Keratinocyte (primary cell): ENCODE measurements around the gene PDE6D. TPM values are rescaled to one million over a fixed set of nuclear protein-coding genes. Genes with fewer than 3 reads are reported as not detected.

Experiments
- DNase-seq: peaks from one replicate; pipeline ENCODE4 v3.0.0-alpha.2; 2011; ENCODE audit warnings: low read depth, missing footprints, low spot score
- FAIRE-seq: peaks from 2 replicates; lab custom pipeline; 2011; peaks lifted over from hg19 to GRCh38; lab: Jason Lieb, UNC
- H2AFZ ChIP-seq: 2 replicates; pipeline ENCODE4 v1.6.0; 2012; ENCODE audit warnings: low read length, control low read depth, inconsistent platforms; ENCODE audit not compliant: control insufficient read depth
- H3K27ac ChIP-seq: 2 replicates; pipeline ENCODE4 v1.5.1; 2011; ENCODE audit warnings: low read length; ENCODE audit not compliant: control insufficient read depth, insufficient read depth
- H3K27me3 ChIP-seq: 3 replicates; pipeline ENCODE4 v1.6.0; 2011; ENCODE audit warnings: low read length; ENCODE audit not compliant: control insufficient read depth, insufficient read depth; ENCODE audit errors: extremely low read depth
- H3K36me3 ChIP-seq, 2 experiments: 2 replicates in 1 of 2; 3 replicates in 1 of 2; pipeline ENCODE4 v1.5.1; 2011; ENCODE audit warnings: low read length in 2 of 2, mild to moderate bottlenecking in 1 of 2; ENCODE audit not compliant: control insufficient read depth in 2 of 2, insufficient read depth in 2 of 2; ENCODE audit errors: extremely low read depth in 1 of 2
- H3K4me1 ChIP-seq: 3 replicates; pipeline ENCODE4 v1.5.1; 2011; ENCODE audit warnings: low read length; ENCODE audit not compliant: control insufficient read depth, insufficient read depth; ENCODE audit errors: extremely low read depth
- H3K4me2 ChIP-seq: 3 replicates; pipeline ENCODE4 v1.6.0; 2011; ENCODE audit warnings: low read depth, low read length; ENCODE audit not compliant: control insufficient read depth, insufficient read depth; ENCODE audit errors: extremely low read depth
- H3K4me3 ChIP-seq, 3 experiments: fragments of 200-600 bp in 1 of 3; sonication (generic) in 1 of 3; 2 replicates in 2 of 3; 3 replicates in 1 of 3; pipeline ENCODE4 v1.5.1; 2011 to 2016; ENCODE audit warnings: low read length in 3 of 3, mild to moderate bottlenecking in 3 of 3, control low read depth in 2 of 3, inconsistent platforms in 1 of 3, low read depth in 1 of 3, mixed read lengths in 1 of 3, mixed run types in 1 of 3, moderate library complexity in 1 of 3; ENCODE audit not compliant: control insufficient read depth in 2 of 3, insufficient read depth in 2 of 3; ENCODE audit errors: extremely low read depth in 1 of 3
- H3K79me2 ChIP-seq: 2 replicates; pipeline ENCODE4 v1.6.0; 2012; ENCODE audit warnings: low read length; ENCODE audit not compliant: control insufficient read depth, insufficient read depth
- H3K9ac ChIP-seq: 3 replicates; pipeline ENCODE4 v1.6.0; 2011; ENCODE audit warnings: low read length; ENCODE audit not compliant: control insufficient read depth, insufficient read depth; ENCODE audit errors: extremely low read depth
- H3K9me1 ChIP-seq: 3 replicates; pipeline ENCODE4 v1.6.0; 2011; ENCODE audit warnings: low read length; ENCODE audit not compliant: control insufficient read depth, insufficient read depth; ENCODE audit errors: extremely low read depth
- H3K9me3 ChIP-seq: 2 replicates; pipeline ENCODE4 v1.5.1; 2012; ENCODE audit warnings: low read depth, low read length; ENCODE audit not compliant: control insufficient read depth
- H4K20me1 ChIP-seq: 3 replicates; pipeline ENCODE4 v1.6.0; 2011; ENCODE audit warnings: low read length; ENCODE audit not compliant: control insufficient read depth, insufficient read depth; ENCODE audit errors: extremely low read depth
- EZH2 ChIP-seq: IDR thresholded peaks from one replicate; pipeline ENCODE4 v1.6.1; 2012; ENCODE audit warnings: inconsistent platforms, mild to moderate bottlenecking, low read length, moderate library complexity
- dilution Hi-C: fragments of 300-500 bp; cut with MboI; formaldehyde crosslinking; loops from one replicate; pipeline ENCODE4 v1.7.0; 2020; ENCODE audit warnings: low sequenced_read_pairs; ENCODE audit not compliant: extremely low pct_ligation_motif_present
- polyA plus RNA-seq, 5 experiments: library from polyadenylated mRNA; depleted of rRNA in 3 of 5; stranded (reverse) in 3 of 5; stranded (forward) in 1 of 5; unstranded in 1 of 5; fragments of >200 nt; gene quantifications; 1 replicate in 1 of 5; 2 replicates in 3 of 5; 3 replicates in 1 of 5; pipeline versions ENCODE4 v1.2.1 to v1.2.3, GENCODE V29; 2011 to 2012; ENCODE audit warnings: missing spikeins in 2 of 5, low read depth in 1 of 5, low replicate concordance in 1 of 5
- TF ChIP-seq, protein P1 (sequence below), 3 experiments: IDR thresholded peaks in 1 of 3; conservative IDR thresholded peaks in 1 of 3; optimal IDR thresholded peaks in 1 of 3; 2 replicates in 2 of 3; 3 replicates in 1 of 3; pipeline versions ENCODE3 to v1.5.1; 2011; ENCODE audit warnings: low read length in 3 of 3, mild to moderate bottlenecking in 3 of 3, moderate library complexity in 2 of 3, control low read depth in 1 of 3, inconsistent platforms in 1 of 3; ENCODE audit not compliant: insufficient read depth in 2 of 3; ENCODE audit errors: extremely low read depth in 1 of 3

Gene PDE6D
- polyA plus RNA-seq, 1 donor (not counting 4 experiments of a cell fraction or from before 2014, with no cell fraction given): 31.6 TPM

DNA sequence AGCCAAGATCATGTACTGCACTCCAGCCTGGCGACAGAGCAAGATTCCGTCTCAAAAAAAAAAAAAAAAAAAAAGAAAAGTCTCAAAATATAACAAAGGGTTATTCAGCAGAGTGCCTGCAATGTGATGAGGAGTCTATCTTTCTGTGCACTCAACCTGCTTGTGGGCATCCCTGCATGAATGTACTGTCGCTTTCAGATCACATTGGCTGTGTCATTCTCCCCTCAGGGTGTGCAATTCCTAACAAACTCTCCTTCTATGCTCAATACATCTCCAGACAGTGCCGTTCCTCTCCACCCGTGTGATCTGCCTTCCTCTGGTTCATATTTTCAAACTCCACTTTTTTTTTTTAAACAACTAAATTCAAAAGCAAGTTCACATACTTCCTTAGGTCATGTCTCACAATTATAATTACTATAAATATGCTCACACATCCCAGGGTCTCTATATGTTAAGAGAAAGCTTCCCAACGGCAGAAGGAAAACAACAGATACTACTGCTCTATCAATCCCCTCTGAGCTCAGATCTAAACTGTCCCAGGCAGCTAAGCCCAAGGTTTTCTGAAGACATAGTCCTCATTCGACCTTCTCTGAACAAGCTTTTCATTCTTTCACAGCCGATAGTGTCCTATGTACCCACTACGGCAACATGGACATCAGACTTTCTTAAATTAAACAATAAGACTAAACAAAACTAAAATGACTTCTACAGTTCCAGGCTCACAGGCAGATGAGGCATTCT, 37.5 kb downstream of the PDE6D start:
- no peak overlapping the region for H3K4me2 ChIP-seq
- dilution Hi-C loops: no loop called here
- no peak for FAIRE-seq
- H3K27ac ChIP-seq: no peak overlapping the region
- H3K36me3 ChIP-seq: no peaks in the 10 kb centered on the region
- H2AFZ ChIP-seq: no peak overlapping the region
- no peaks in the 10 kb centered on the region for H3K9me1 ChIP-seq
- H3K27me3 ChIP-seq: peaks cover 4% of the 10 kb centered on the region
- H3K9ac ChIP-seq: no peak overlapping the region
- H3K4me1 ChIP-seq: no peaks in the 10 kb centered on the region
- no peaks in the 10 kb centered on the region for H3K79me2 ChIP-seq
- no peaks in the 10 kb centered on the region for H3K9me3 ChIP-seq
- DNase-seq: no peak
- no peaks in the 10 kb centered on the region for H4K20me1 ChIP-seq
- no peak for TF ChIP-seq EZH2
- TF ChIP-seq, protein P1, sequence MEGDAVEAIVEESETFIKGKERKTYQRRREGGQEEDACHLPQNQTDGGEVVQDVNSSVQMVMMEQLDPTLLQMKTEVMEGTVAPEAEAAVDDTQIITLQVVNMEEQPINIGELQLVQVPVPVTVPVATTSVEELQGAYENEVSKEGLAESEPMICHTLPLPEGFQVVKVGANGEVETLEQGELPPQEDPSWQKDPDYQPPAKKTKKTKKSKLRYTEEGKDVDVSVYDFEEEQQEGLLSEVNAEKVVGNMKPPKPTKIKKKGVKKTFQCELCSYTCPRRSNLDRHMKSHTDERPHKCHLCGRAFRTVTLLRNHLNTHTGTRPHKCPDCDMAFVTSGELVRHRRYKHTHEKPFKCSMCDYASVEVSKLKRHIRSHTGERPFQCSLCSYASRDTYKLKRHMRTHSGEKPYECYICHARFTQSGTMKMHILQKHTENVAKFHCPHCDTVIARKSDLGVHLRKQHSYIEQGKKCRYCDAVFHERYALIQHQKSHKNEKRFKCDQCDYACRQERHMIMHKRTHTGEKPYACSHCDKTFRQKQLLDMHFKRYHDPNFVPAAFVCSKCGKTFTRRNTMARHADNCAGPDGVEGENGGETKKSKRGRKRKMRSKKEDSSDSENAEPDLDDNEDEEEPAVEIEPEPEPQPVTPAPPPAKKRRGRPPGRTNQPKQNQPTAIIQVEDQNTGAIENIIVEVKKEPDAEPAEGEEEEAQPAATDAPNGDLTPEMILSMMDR (optimal IDR thresholded peaks at IDR 0.05 in 1 of 3, IDR thresholded peaks at IDR 0.05 in 1 of 3, conservative IDR thresholded peaks at IDR 0.05 in 1 of 3; ENCODE audit: extremely low read depth in 1 of 3, insufficient read depth in 2 of 3, low read length in 3 of 3): no peak
- no peak overlapping the region for H3K4me3 ChIP-seq

DNA sequence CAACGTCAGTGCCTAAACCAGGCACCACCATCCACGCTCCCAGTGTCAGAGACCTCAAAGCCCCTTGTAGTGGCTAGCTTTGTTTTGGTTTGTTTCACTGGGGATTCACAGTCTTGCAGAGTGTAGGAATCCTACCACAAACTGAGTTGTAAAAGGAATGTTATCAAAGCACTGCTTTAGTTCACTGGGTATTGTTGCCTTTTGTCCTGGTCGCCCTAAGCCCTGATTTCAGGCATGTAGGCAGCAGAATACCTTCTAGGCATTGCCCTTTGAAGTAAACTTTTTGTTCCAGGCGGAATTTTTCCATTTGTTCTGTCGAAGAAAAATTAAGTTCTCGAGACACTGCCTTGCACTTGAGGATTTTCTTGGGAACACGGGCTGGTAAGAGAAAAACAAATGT, 43.3 kb downstream of the PDE6D start:
- FAIRE-seq: no peak
- no peaks in the 10 kb centered on the region for H3K9me3 ChIP-seq
- H3K79me2 ChIP-seq: no peaks in the 10 kb centered on the region
- no peak overlapping the region for H2AFZ ChIP-seq
- no peak overlapping the region for H3K9ac ChIP-seq
- H3K4me3 ChIP-seq: no peak overlapping the region
- no peak overlapping the region for H3K4me2 ChIP-seq
- peaks cover 0 to 1% of the 10 kb centered on the region in 2 experiments for H3K36me3 ChIP-seq
- dilution Hi-C loops: no loop called here
- H3K9me1 ChIP-seq: no peaks in the 10 kb centered on the region
- TF ChIP-seq, protein P1 (optimal IDR thresholded peaks at IDR 0.05 in 1 of 3, IDR thresholded peaks at IDR 0.05 in 1 of 3, conservative IDR thresholded peaks at IDR 0.05 in 1 of 3; ENCODE audit: extremely low read depth in 1 of 3, insufficient read depth in 2 of 3, low read length in 3 of 3): no peak
- TF ChIP-seq EZH2: no peak
- H3K4me1 ChIP-seq: no peaks in the 10 kb centered on the region
- no peak for DNase-seq
- H3K27ac ChIP-seq: no peak overlapping the region
- no peaks in the 10 kb centered on the region for H3K27me3 ChIP-seq
- H4K20me1 ChIP-seq: no peaks in the 10 kb centered on the region
